Measurements from ENCODE around the gene KIF17. TPM values are rescaled to one million over a fixed set of nuclear protein-coding genes. Genes with fewer than 3 reads are reported as not detected.
A peak's percentile ranks its signal among the peaks of the same experiment; 100 is the strongest.
"Not testable (repeated sequence)": the region's sequence is repeated elsewhere in the genome, so short reads cannot be mapped to it uniquely, and the experiment has no call there.

Gene KIF17
- total RNA-seq, 2 experiments from 2014 or later, result not detected

DNA sequence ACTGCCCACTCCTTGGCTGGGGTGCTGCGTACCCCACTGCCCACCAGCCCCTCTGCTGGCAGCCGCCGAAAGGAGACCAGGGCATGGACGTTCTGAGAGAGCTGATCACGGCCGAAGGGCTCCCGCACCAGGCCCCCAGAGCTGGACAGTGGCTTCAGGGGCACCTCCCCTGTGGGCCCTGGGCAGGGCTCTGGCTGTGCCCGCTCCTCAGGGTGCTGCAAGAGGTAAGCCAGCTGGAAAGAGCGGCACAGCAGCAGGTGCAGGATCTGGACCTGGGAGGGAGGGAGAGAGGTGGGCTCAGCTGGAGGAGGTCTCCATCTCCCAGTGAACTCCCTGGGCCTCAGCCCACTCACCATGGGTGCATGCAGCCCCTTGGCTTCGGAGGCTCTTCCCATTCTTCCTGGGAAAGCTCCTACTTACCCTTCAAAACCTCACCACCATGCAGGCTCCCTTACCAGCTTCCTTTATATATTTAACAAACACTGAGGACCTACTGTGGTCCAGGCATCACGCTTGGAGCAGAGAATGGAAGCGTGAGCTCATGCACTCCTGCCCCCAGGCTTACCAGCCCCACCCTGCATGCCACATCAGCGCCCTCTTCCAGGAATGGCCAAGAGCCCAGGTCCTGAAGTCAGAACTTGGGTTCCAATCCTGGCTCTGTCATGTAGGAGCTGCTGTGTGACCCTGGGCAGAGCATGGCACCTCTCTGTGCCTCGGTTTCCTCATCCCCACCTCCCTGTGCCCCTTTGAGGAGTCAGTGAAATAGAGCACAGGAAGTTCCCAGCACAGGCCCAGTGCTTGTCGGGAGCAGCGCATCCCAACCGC lies 6.8 kb upstream of the KIF17 start:
- no peaks in the 10 kb centered on the region for H3K36me3 Mint-ChIP-seq (ENCODE audit: low read depth)

GRCh38 chr1:20723537-20724363 lies 5.9 kb upstream of the KIF17 start:
- H3K9me3 Mint-ChIP-seq, result no peaks in the 10 kb centered on the region
- H3K27ac Mint-ChIP-seq, result no peak overlapping the region
- ChIA-PET POLR2A (no interaction called here), CTCF (interaction anchor here (0.7 kb wide), 1 partner anchor 13 kb away, joined by 3 read pairs; no protein-coding TSS in a partner anchor)
- H3K4me1 Mint-ChIP-seq, result no peaks in the 10 kb centered on the region
- peaks cover 20% of the 10 kb centered on the region for H3K27me3 Mint-ChIP-seq
- no peak overlapping the region for H3K4me3 Mint-ChIP-seq
- no peak for DNase-seq
- H3K36me3 Mint-ChIP-seq (ENCODE audit: low read depth), result no peaks in the 10 kb centered on the region

More for the DNA sequence above, 6.8 kb upstream of the KIF17 start:
- Mint-ChIP-seq H3K27me3 (peaks cover 17% of the 10 kb centered on the region), H3K9me3 (no peaks in the 10 kb centered on the region), H3K4me1 (no peaks in the 10 kb centered on the region), H3K27ac (no peak overlapping the region), H3K4me3 (no peak overlapping the region)
- ChIA-PET CTCF (interaction anchor here (0.7 kb wide), 1 partner anchor 14 kb away, joined by 3 read pairs; no protein-coding TSS in a partner anchor), POLR2A (no interaction called here)
- no peak for DNase-seq

GRCh38 chr1:20723159-20723536 lies 5.3 kb upstream of the KIF17 start:
- H3K9me3 Mint-ChIP-seq, result no peaks in the 10 kb centered on the region
- H3K27ac Mint-ChIP-seq, result no peak overlapping the region
- DNase-seq, result no peak
- no peaks in the 10 kb centered on the region for H3K36me3 Mint-ChIP-seq (ENCODE audit: low read depth)
- CTCF ChIA-PET, result no interaction called here
- POLR2A ChIA-PET, result no interaction called here
- H3K4me3 Mint-ChIP-seq, result no peak overlapping the region
- H3K4me1 Mint-ChIP-seq, result peaks cover 2% of the 10 kb centered on the region
- peaks cover 21% of the 10 kb centered on the region for H3K27me3 Mint-ChIP-seq

GRCh38 chr1:20721117-20722061 lies 3.6 kb upstream of the KIF17 start:
- no peaks in the 10 kb centered on the region for H3K9me3 Mint-ChIP-seq
- ChIA-PET POLR2A (no interaction called here), CTCF (interaction anchor here (0.6 to 1.5 kb wide), 2 partner anchors 11 to 29 kb away, joined by 3 read pairs; partner anchors contain the start of gene SH2D5)
- peaks cover 29% of the 10 kb centered on the region for H3K27me3 Mint-ChIP-seq
- H3K4me1 Mint-ChIP-seq, result peaks cover 10% of the 10 kb centered on the region
- no peak overlapping the region for H3K27ac Mint-ChIP-seq
- no peak overlapping the region for H3K4me3 Mint-ChIP-seq
- no peak for DNase-seq
- peaks cover under 1% of the 10 kb centered on the region for H3K36me3 Mint-ChIP-seq (ENCODE audit: low read depth)

- peaks cover 2% of the 10 kb centered on the region for H3K36me3 Mint-ChIP-seq (ENCODE audit: low read depth)
- no peak overlapping the region for H3K27ac Mint-ChIP-seq
- ChIA-PET CTCF (interaction anchor here (1.5 kb wide), 1 partner anchor 11 kb away, joined by 3 read pairs; the partner anchor contains the start of gene SH2D5), POLR2A (no interaction called here)
- H3K4me3 Mint-ChIP-seq, result no peak overlapping the region
- peaks cover 13% of the 10 kb centered on the region for H3K4me1 Mint-ChIP-seq
- no peaks in the 10 kb centered on the region for H3K9me3 Mint-ChIP-seq
- DNase-seq, result no peak
- H3K27me3 Mint-ChIP-seq, result peaks cover 35% of the 10 kb centered on the region
Measured at GRCh38 chr1:20720631-20721091, 2.9 kb upstream of the KIF17 start.

GRCh38 chr1:20719871-20720620 lies 2.2 kb upstream of the KIF17 start:
- ChIA-PET CTCF (interaction anchor here (0.6 to 1.5 kb wide), 2 partner anchors 12 to 31 kb away, joined by 3 read pairs; partner anchors contain the start of gene SH2D5), POLR2A (no interaction called here)
- DNase-seq, result no peak

DNA sequence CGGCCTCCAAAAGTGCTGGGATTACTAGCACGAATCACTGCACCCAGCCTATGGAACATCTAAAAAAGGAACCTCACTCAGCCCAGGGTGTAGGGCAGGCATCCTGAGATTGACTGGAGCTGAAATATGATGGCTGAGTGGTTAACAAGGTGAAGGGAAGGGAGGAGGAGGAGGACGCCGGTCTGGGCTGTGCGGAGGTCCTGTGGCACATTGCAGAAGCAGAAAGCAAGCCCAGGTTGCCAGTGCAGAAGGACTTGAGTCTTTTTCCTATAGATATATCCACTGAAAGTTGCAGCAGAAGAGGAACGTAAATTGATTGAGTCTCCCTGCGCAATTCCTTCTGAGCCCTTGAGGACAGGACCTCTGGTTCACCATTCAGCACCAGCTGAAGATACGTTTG lies 1.5 kb upstream of the KIF17 start:
- Mint-ChIP-seq H3K27ac (no peak overlapping the region), H3K4me1 (peaks cover 13% of the 10 kb centered on the region), H3K27me3 (peaks cover 35% of the 10 kb centered on the region), H3K9me3 (no peaks in the 10 kb centered on the region), H3K36me3 (ENCODE audit: low read depth) (peaks cover 2% of the 10 kb centered on the region), H3K4me3 (no peak overlapping the region)
- CTCF ChIA-PET, result interaction anchor here (0.6 to 3.4 kb wide), 2 partner anchors 9 to 1431 kb away, joined by 4 to 10 read pairs; no protein-coding TSS in a partner anchor
- POLR2A ChIA-PET, result no interaction called here
- no peak for DNase-seq

More at GRCh38 chr1:20719871-20720620, 2.2 kb upstream of the KIF17 start:
- H3K27me3 Mint-ChIP-seq, result peaks cover 35% of the 10 kb centered on the region
- H3K36me3 Mint-ChIP-seq (ENCODE audit: low read depth), result peaks cover 2% of the 10 kb centered on the region
- no peak overlapping the region for H3K4me3 Mint-ChIP-seq
- H3K4me1 Mint-ChIP-seq, result peaks cover 13% of the 10 kb centered on the region
- no peaks in the 10 kb centered on the region for H3K9me3 Mint-ChIP-seq
- no peak overlapping the region for H3K27ac Mint-ChIP-seq

DNA sequence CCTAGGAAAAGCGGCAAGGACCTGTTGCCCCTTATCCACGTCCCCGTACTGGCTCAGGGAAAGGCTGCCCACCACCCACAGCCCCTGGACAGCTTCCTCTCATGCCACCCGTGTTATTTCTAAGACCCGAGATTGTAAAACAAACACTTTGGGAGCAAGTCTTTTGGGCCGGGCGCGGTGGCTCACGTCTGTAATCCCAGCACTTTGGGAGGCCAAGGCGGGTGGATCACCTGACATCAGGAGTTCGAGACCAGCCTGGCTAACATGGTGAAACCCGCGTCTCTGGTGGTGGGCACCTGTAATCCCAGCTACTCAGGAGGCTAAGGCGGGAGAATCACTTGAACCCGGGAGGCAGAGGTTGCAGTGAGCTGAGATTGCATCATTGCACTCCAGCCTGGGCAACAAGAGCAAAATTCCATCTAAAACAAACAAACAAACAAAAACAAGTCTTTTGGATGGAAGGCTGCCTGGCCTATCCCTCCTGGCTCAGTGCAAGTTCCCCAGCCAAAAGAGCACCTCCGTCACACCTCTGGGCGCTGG lies 606 bp upstream of the KIF17 start:
- DNase-seq; H3K27ac Mint-ChIP-seq; POLR2A ChIA-PET; H3K36me3 Mint-ChIP-seq (ENCODE audit: low read depth); H3K9me3 Mint-ChIP-seq: not testable (repeated sequence)
- CTCF ChIA-PET, result interaction anchor here (0.6 to 3.4 kb wide), 6 partner anchors 10 to 1432 kb away, joined by 3 to 10 read pairs (median 4); no protein-coding TSS in a partner anchor
- Mint-ChIP-seq H3K4me3 (peak overlapping the region; percentile 58), H3K27me3 (peaks cover 35% of the 10 kb centered on the region), H3K4me1 (peaks cover 13% of the 10 kb centered on the region)

DNA sequence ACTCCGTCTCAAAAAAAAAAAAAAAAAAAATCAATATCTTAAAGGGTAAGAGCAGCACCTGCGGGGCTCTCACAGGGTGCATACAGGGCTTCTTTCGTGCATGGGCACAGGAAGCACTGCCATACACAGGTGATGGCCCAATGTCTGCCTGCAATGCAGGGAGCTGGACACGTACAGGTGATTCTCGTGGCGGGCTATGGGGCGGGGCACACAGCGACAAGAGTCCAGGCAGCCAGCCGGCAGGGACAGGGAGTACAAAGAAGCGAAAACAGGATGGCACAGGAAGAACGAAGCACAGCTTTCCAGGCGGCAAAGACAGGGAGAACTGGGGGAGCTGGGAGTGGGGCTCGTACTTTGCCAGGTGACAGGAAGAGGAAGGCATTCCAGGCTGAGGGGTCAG lies 1.6 kb downstream of the KIF17 start:
- ChIA-PET POLR2A (no interaction called here), CTCF (interaction anchor here (0.7 to 3.4 kb wide), 4 partner anchors 12 to 479 kb away, joined by 3 to 10 read pairs (median 4); no protein-coding TSS in a partner anchor)
- Mint-ChIP-seq H3K36me3 (ENCODE audit: low read depth) (peaks cover 2% of the 10 kb centered on the region), H3K27ac (no peak overlapping the region), H3K9me3 (no peaks in the 10 kb centered on the region), H3K27me3 (peaks cover 35% of the 10 kb centered on the region), H3K4me1 (peaks cover 13% of the 10 kb centered on the region), H3K4me3 (no peak overlapping the region)
- DNase-seq, result no peak

DNA sequence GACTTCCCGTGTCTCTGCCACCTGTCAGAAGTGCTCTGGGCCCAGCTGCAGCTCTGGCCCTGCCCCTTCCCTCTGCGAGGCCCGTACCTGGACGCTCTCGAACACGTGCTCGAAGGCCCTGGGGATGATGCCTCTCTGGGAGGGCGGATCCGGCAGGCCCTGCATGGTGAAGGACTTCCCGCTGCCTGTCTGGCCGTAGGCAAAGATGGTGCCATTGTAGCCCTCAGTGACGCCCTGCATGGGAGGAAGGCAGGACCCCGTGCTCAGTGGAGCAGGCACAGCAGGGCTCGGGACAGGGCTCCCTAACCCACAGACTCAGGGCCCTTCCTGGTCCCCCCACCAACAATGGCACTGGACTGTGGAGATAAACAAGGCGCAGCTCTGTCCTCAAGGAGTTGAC lies 2.4 kb downstream of the KIF17 start:
- CTCF ChIA-PET, result interaction anchor here (0.7 to 1.8 kb wide), 4 partner anchors 18 to 480 kb away, joined by 3 to 5 read pairs (median 4); no protein-coding TSS in a partner anchor

DNA sequence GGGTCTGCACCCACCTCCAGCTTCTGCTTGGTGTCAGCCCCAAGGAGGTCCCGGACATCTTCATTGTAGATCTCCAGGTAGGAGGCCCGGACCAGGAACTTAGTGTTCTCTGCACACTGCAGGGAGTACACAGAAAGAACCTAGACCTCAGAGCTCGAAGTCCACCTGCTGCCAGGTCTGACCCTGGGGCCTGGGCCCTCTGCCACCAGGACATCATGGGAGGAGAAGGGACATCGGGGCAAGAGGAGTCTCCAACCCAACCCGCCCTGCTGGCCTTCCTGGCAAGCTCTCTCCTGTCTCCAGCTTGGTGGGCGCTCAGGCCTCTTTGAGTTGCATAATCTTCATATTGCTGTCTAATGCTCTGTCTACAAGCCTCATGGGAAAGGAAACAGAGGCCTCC lies 4.4 kb downstream of the KIF17 start:
- H3K27me3 Mint-ChIP-seq, result peaks cover 19% of the 10 kb centered on the region
- H3K4me1 Mint-ChIP-seq, result peaks cover 13% of the 10 kb centered on the region
- ChIA-PET CTCF (interaction anchor here (1.1 kb wide), 1 partner anchor 17 kb away, joined by 6 read pairs; no protein-coding TSS in a partner anchor), POLR2A (no interaction called here)
- H3K9me3 Mint-ChIP-seq, result no peaks in the 10 kb centered on the region
- H3K36me3 Mint-ChIP-seq (ENCODE audit: low read depth), result peaks cover 2% of the 10 kb centered on the region
- H3K4me3 Mint-ChIP-seq, result no peak overlapping the region
- no peak overlapping the region for H3K27ac Mint-ChIP-seq
- no peak for DNase-seq

More for the DNA sequence above, 2.4 kb downstream of the KIF17 start:
- DNase-seq, result no peak
- Mint-ChIP-seq H3K9me3 (no peaks in the 10 kb centered on the region), H3K4me1 (peaks cover 13% of the 10 kb centered on the region), H3K27me3 (peaks cover 35% of the 10 kb centered on the region), H3K4me3 (no peak overlapping the region), H3K27ac (no peak overlapping the region), H3K36me3 (ENCODE audit: low read depth) (peaks cover 2% of the 10 kb centered on the region)
- POLR2A ChIA-PET, result no interaction called here
